Measurements from ENCODE around the gene GRIN3A. TPM values are rescaled to one million over a fixed set of nuclear protein-coding genes. Genes with fewer than 3 reads are reported as not detected.

The GRIN3A gene
- total and polyA plus RNA-seq, 9 of the 15 experiments (the other 6 are each of a cell fraction or from before 2014, with no cell fraction given): 0.01 to 0.03 TPM; not detected in 7

GRCh38 chr9:101675341-101675740 lies 63.1 kb downstream of the GRIN3A start:
- ChIA-PET POLR2A (no interaction called here), CTCF (ENCODE audit: low intra/inter-chr PET ratio) (no interaction called here)
- in situ Hi-C loops (cut with MboI) (no loop called here), intact Hi-C loops (cut with micrococcal nuclease) (no loop called here)
- Histone ChIP-seq H3K27me3 (ENCODE audit: control insufficient read depth in 2 of 2, insufficient read depth in 2 of 2, low read length in 2 of 2) (no peaks in the 10 kb centered on the region), H3K36me3 (ENCODE audit: control insufficient read depth, insufficient read depth, low read length) (no peaks in the 10 kb centered on the region), H3K79me2 (ENCODE audit: control insufficient read depth, insufficient read depth, low read length) (no peaks in the 10 kb centered on the region), H3K4me2 (ENCODE audit: insufficient read depth, low read length) (no peak overlapping the region), H2AFZ (ENCODE audit: low read depth, low read length) (no peak overlapping the region), H3K9ac (ENCODE audit: insufficient read depth in 1 of 2, low read depth in 2 of 2, low read length in 2 of 2) (no peak overlapping the region), H3K4me3 (no peak overlapping the region), H3K9me1 (ENCODE audit: control insufficient read depth, insufficient read depth, low read length) (no peaks in the 10 kb centered on the region), H4K20me1 (replicated peaks; ENCODE audit: control insufficient read depth, insufficient read depth, low read length) (no peaks in the 10 kb centered on the region), H3K9me3 (replicated peaks; ENCODE audit: control insufficient read depth, insufficient read depth, low read depth, low read length) (no peaks in the 10 kb centered on the region), H3K4me1 (replicated peaks in 1 of 2; ENCODE audit: control insufficient read depth in 2 of 2, insufficient read depth in 2 of 2, low read length in 2 of 2) (no peaks in the 10 kb centered on the region), H3K27ac (ENCODE audit: extremely low read depth, low read depth, low read length) (no peak overlapping the region)
- no TSS peak for BruUV-seq (replicated peaks)
- FAIRE-seq: no peak
- WGBS (ENCODE audit: insufficient coverage, low coverage, missing lambda C conversion rate): 0% methylated on average over 1 of the region's 1 CpG
- no peak for DNase-seq (ENCODE audit: extremely low read depth in 1 of 4, low spot score in 3 of 4)
- no peak for ATAC-seq
- TF ChIP-seq HMG20B (CRISPR knock-in tag; IDR thresholded peaks at IDR 0.05) (no peak), BRCA1 (IDR thresholded peaks at IDR 0.05) (no peak), BRCA1 (CRISPR knock-in tag; IDR thresholded peaks at IDR 0.05) (no peak), POU5F1 (IDR thresholded peaks at IDR 0.05; ENCODE audit: borderline replicate concordance, low read depth, low read length, partially characterized antibody) (no peak)

GRCh38 chr9:101674165-101674564 lies 64.3 kb downstream of the GRIN3A start:
- WGBS (ENCODE audit: insufficient coverage, low coverage, missing lambda C conversion rate): 5% methylated on average over 1 of the region's 1 CpG
- Histone ChIP-seq H2AFZ (ENCODE audit: low read depth, low read length) (no peak overlapping the region), H3K9me1 (ENCODE audit: control insufficient read depth, insufficient read depth, low read length) (no peaks in the 10 kb centered on the region), H3K4me1 (replicated peaks in 1 of 2; ENCODE audit: control insufficient read depth in 2 of 2, insufficient read depth in 2 of 2, low read length in 2 of 2) (no peaks in the 10 kb centered on the region), H3K4me2 (ENCODE audit: insufficient read depth, low read length) (no peak overlapping the region), H3K27me3 (ENCODE audit: control insufficient read depth in 2 of 2, insufficient read depth in 2 of 2, low read length in 2 of 2) (no peaks in the 10 kb centered on the region), H3K4me3 (no peak overlapping the region), H3K27ac (ENCODE audit: extremely low read depth, low read depth, low read length) (no peak overlapping the region), H3K9me3 (replicated peaks; ENCODE audit: control insufficient read depth, insufficient read depth, low read depth, low read length) (no peaks in the 10 kb centered on the region), H3K36me3 (ENCODE audit: control insufficient read depth, insufficient read depth, low read length) (no peaks in the 10 kb centered on the region), H3K79me2 (ENCODE audit: control insufficient read depth, insufficient read depth, low read length) (no peaks in the 10 kb centered on the region), H3K9ac (ENCODE audit: insufficient read depth in 1 of 2, low read depth in 2 of 2, low read length in 2 of 2) (no peak overlapping the region), H4K20me1 (replicated peaks; ENCODE audit: control insufficient read depth, insufficient read depth, low read length) (no peaks in the 10 kb centered on the region)
- CTCF ChIA-PET (ENCODE audit: low intra/inter-chr PET ratio): no interaction called here
- intact Hi-C loops (cut with micrococcal nuclease): no loop called here
- no peak for ATAC-seq
- DNase-seq (ENCODE audit: extremely low read depth in 1 of 4, low spot score in 3 of 4): no peak
- POLR2A ChIA-PET: no interaction called here
- no peak for FAIRE-seq
- no TSS peak for BruUV-seq (replicated peaks)
- in situ Hi-C loops (cut with MboI): no loop called here
- TF ChIP-seq HMGXB4 (CRISPR knock-in tag; IDR thresholded peaks at IDR 0.05): no peak
- no peak for TF ChIP-seq CHAMP1 (IDR thresholded peaks at IDR 0.05)
- TF ChIP-seq LEF1 (IDR thresholded peaks at IDR 0.05): no peak
- TF ChIP-seq SRSF9 (IDR thresholded peaks at IDR 0.05; ENCODE audit: borderline replicate concordance, low read depth, low read length): no peak
- no peak for TF ChIP-seq KLF13 (tag; IDR thresholded peaks at IDR 0.05; ENCODE audit: borderline replicate concordance, low read depth)
- no peak for TF ChIP-seq MLX (CRISPR knock-in tag; conservative IDR thresholded peaks at IDR 0.05)
- TF ChIP-seq NCOA6 (IDR thresholded peaks at IDR 0.05): no peak
- TF ChIP-seq HNRNPK (IDR thresholded peaks at IDR 0.05; ENCODE audit: low read depth, low read length, poor library complexity, severe bottlenecking): no peak
- TF ChIP-seq ZNF778 (CRISPR knock-in tag; IDR thresholded peaks at IDR 0.05): no peak
